Colon (tissue), 2 donors: ENCODE measurements around the gene FBXL3.
"Not testable (repeated sequence)": the region's sequence is repeated elsewhere in the genome, so short reads cannot be mapped to it uniquely, and the experiment has no call there.

Experiments
- FAIRE-seq: peaks from 2 replicates; lab custom pipeline; 2012; peaks lifted over from hg19 to GRCh38; lab: Jason Lieb, UNC
- donor health status: control.
- donor health status: control.

FBXL3 gene

DNA sequence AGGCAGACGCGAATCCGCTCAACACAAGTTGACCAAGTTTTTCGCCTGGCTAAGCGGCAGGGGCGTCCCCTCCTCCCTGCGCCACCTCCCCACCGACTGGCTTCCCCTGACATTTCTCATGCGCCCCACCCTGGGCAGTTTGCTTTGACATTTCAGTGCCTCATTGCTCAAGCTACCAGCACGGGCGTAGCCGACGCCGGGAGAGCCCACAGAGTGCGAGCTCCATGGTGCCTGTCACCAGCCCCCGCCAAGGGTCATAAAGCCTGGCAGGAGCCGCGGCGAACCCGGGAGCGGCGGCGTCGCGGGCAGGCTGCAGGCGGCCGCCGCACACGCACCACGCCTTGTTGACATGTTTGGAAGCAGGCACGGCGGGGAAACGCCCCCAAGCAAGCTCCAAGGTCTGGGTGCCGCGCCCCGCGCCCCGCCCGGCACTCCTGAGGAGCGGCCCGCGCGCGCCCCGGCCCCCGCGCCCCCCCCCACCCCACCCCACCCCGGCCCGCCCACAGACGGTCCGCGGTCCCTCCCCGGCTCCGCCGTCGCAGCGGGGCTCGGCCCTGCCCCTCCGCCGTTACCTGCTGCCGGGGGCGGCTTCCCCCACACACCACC lies 601 bp downstream of the FBXL3 start:
- no peak for FAIRE-seq

DNA sequence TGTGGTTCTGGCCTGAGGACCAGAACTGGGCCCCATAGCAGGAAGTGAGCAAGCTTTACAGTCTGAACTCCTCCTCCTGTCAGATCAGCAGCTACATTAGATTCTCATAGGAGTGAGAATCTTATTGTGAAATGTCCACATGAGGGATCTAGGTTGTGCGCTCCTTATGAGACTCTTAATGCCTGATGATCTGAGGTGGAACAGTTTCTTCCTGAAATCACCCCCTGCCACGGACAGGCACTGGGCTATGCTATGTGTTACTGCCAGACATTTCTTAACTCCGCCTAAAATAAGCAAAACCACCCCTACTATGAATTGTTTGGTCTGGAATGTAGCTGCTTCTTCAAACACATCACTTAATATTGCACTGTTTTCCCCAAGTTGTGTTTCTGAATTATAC lies 4.6 kb downstream of the FBXL3 start:
- FAIRE-seq, result no peak

- FAIRE-seq, result peak; percentile 33
Measured at GRCh38 chr13:77019756-77020155, 7.2 kb downstream of the FBXL3 start.

DNA sequence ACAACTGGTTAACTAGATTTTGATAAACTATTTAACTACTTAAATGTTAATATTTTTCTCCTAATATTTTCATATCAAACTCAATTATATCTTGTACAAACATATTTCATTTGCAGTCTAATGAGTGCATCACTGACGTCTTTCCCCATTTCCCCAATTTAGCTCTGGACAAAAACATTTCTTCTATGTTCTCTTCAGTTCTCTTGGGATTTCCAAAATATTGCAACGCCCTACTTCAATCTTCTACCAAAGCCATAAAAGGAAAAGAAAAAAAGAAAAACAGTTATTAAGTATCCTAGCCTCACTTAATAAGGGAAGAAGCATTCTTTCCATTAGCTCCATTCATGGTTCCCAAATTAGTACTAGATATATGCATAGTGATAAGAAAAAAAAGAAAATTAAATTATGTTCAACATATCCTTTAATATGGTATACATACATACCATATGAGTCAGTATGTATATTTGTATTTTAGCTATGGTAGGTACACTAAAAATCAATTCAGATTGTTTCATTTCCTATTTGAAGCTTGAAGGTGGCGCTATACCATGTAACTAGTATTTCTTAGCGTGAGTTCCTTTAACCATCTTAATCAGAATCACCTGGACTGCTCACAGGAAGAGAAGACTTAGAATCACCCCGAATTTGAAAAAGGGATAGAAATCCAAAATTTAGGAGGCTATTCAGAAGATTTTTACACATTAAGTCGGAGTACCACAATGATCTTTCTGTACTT lies 9.9 kb downstream of the FBXL3 start:
- FAIRE-seq, result peak; percentile 5

GRCh38 chr13:77016251-77016812 lies 10.6 kb downstream of the FBXL3 start:
- no peak for FAIRE-seq

DNA sequence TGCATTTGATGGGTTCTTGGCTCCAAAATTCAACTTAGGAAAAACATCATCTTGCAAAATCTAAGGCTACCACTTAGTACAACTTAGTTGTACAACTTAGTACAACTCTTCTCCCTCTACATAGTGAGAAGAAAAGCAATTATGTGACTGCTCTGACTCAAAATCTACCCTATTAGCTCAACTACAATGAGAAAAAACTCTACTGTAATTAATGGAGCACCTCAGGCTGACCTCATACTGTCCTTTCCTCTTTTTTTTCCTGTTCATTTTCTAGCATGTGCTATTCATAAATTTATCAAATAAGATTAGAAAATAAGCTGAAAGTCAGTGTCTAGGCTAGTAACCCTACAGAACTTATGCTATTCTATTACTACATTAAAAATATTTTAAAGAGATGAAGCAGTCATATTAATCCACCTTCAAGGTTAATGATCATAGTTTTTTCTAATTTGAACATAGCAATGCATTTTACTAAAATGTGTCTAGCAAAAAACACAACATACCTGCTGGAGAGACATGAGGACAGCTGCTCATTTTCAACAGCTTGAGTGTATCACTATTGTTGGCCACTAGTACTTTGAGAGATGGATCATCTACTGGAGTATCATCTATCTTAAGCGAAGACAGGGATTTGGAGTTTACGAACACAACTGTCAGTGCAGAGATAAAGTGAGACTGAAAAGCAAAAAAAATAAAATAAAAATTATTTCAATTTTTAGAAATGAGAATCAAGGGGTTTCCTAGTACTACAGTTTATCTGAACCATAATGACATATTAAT lies 11.9 kb downstream of the FBXL3 start:
- FAIRE-seq, result no peak

- no peak for FAIRE-seq
Measured at GRCh38 chr13:77013853-77014542, 13.0 kb downstream of the FBXL3 start.

- FAIRE-seq, result not testable (repeated sequence)
Measured at GRCh38 chr13:77009719-77010118, 17.2 kb downstream of the FBXL3 start.

GRCh38 chr13:77009011-77009410 lies 17.9 kb downstream of the FBXL3 start:
- no peak for FAIRE-seq

DNA sequence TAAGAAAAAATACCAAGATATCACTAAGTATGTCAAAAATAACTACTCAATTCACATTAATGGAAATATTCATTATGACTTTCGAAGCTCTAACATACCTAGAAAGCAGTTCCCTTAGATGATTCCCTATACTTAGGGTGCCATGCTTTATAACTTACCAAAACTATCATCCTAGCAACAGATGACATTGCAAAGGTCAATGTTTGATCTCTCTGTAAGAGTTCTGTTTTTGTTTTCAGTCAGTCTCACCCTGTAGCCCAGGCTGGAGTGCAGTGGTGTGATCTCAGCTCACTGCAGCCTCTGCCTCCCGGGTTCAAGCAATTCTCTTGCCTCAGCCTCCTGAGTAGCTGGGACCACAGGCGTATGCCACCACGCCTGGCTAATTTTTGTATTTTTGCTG lies 18.6 kb downstream of the FBXL3 start:
- FAIRE-seq, result not testable (repeated sequence)

- FAIRE-seq, result no peak
Measured at GRCh38 chr13:77002590-77003190, 24.3 kb downstream of the FBXL3 start.

DNA sequence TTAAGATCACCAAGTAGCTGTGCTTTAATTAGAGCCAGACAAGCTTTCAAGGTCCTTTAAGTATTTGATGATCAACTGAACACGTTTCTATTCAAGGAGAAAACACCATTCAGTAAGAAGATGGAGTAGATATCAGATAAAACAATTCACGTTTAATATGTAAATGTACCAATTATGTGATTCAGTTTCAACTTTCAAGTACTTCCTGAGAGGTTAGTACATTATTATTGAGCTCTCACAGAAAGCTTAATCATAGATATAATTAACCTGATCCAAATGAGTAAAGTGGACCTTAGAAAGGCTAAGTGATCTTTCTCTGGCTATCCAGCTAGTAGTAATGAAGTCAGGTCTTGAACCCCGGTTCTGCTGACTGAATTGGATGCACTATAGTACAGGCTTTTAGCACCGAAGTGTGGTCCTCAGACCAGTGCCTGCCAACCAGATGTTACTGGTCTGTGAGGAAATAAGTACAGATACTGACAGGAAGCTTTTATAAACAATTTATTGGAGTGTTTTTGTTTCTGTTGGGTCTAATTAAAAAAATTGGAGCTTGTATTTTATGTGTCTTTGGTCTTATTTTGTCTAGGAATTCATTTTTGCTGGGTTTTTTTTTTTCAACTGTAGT lies 24.9 kb downstream of the FBXL3 start:
- FAIRE-seq, result no peak

- no peak for FAIRE-seq
Measured at GRCh38 chr13:77001540-77001939, 25.4 kb downstream of the FBXL3 start.

DNA sequence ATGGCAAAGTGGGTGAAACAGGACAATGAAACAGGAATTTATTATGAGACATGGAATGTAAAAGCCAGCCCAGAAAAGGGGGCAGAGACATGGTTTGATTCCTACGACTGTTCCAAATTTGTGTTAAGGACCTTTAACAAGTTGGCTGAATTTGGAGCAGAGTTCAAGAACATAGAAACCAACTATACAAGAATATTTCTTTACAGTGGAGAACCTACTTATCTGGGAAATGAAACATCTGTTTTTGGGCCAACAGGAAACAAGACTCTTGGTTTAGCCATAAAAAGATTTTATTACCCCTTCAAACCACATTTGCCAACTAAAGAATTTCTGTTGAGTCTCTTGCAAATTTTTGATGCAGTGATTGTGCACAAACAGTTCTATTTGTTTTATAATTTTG lies 26.5 kb downstream of the FBXL3 start:
- no peak for FAIRE-seq

DNA sequence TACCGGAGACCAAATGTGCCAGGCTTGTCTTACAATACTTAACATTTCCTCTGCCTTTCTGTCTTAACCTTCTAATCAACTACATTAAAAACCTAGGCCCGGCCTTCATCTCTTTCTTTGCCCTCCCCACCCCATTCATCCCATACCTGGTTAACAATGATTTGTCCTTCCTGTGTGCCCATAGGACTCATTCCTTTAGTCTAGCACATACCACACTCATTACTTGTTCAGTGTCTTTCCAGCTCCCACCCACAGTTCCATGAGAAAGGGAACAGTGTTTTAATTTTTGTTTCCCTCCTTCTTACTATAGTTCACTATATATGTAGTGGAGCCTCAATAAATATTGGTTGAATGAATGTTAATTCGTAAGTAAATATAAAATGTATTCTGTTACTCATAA lies 32.7 kb downstream of the FBXL3 start:
- no peak for FAIRE-seq

DNA sequence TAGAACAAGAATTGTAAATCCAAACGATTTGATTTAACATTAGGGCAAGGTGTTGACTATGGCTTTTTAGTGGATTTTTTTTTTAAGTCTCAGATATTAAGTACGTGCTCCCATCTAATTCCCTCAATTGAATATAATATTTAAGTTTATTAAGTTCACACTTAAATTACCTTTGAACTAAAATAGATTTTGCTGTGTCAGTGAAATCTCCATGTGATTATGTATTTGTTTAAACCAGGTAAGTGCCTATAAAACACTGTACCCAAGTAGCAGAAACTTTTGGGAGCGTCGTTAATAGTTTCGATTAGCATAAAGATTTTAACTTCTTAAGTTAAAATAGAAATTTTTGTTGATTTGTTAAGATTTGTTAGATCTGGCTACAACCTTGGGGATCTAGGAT lies 33.5 kb downstream of the FBXL3 start:
- FAIRE-seq, result no peak

- FAIRE-seq, result no peak
Measured at GRCh38 chr13:76993021-76993420, 33.9 kb downstream of the FBXL3 start.

DNA sequence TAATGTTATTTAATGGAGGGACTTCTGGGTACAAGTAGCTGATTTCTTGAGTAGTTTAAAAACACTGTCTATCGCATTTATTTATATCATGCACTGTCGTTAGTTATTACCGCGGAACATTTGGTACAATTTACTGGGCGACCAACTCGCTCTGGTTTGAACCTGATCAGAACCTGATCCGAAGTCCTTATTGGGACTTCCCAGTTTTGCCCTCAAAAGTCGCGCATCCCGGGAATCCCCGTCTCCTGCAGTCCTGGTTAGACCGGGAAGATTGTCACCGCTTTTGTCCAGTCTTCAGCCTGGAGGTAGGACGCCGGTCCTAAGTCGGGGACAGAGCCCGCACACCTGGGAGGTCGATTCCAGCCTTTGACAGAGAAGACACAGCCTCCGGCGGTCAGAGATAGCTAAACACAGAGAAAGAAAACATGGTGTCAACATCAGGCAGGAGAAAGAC lies 34.4 kb downstream of the FBXL3 start:
- no peak for FAIRE-seq

GRCh38 chr13:76991796-76992547 lies 35.0 kb downstream of the FBXL3 start, which contains the start of gene CLN5:
Gene CLN5, plus strand, starts transcription at chr13:76992081. Its CDS starts 18 bp downstream, at chr13:76992099.
- no peak for FAIRE-seq

DNA sequence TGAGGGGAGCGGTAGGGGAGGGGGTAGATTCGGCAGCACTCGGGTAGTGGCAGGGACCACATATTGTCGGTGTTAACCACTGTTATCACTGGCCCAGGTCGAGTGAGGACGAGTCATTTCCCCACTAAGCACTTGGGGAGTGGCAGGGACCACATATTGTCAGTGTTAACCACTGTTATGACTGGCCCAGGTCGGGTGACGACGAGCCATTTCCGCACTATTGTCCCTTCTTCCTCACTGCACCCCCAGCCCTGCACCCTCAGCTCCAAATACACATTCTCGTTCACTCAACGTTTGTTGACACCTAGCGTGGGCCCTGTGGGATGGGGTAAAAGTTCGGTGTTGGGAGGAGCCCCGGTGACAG lies 35.5 kb downstream of the FBXL3 start:
- no peak for FAIRE-seq

GRCh38 chr13:76983676-76984075 lies 43.3 kb downstream of the FBXL3 start:
- no peak for FAIRE-seq
